Endothelial cell of umbilical vein (primary cell): ENCODE data around the gene OPCML. TPM values are rescaled to one million over a fixed set of nuclear protein-coding genes. Genes with fewer than 3 reads are reported as not detected.

ENCODE experiments used
- BruUV-seq: library from RNA; stranded (reverse); fragments of 400-500 nt; replicated peaks from 2 replicates; lab custom pipeline; 2021; lab: Mats Ljungman, UMichigan
- CTCF ChIA-PET: fragments of 300-600, 350-600 bp; sonication (Branson Sonifier 250); formaldehyde crosslinking; loops from one replicate; lab custom pipeline; 2021; ENCODE audit warnings: antibody characterized with exemption, inconsistent platforms; lab: Charles Lee
- POLR2A ChIA-PET: fragments of 300-600, 350-600 bp; sonication (Branson Sonifier 250); formaldehyde crosslinking; loops from one replicate; lab custom pipeline; 2021; ENCODE audit warnings: antibody characterized with exemption, inconsistent platforms; lab: Charles Lee
- DNase-seq: peaks from one replicate; pipeline ENCODE4 v3.0.0-alpha.2; 2011; ENCODE audit warnings: low read depth, low spot score
- FAIRE-seq: peaks from 2 replicates; lab custom pipeline; 2011; peaks lifted over from hg19 to GRCh38; lab: Jason Lieb, UNC
- H2AFZ ChIP-seq: 2 replicates; pipeline ENCODE4 v1.6.0; 2012; ENCODE audit warnings: low read depth, low read length, control low read depth, inconsistent platforms
- H3K27ac ChIP-seq: 2 replicates; pipeline ENCODE4 v1.5.1; 2011; ENCODE audit warnings: low read depth, mild to moderate bottlenecking, control low read depth, low read length, moderate library complexity; ENCODE audit not compliant: insufficient read depth
- H3K27me3 ChIP-seq, 2 experiments: 2 replicates each; pipeline versions ENCODE4 v1.6.0 to v1.6.1; 2011; ENCODE audit warnings: low read length in 2 of 2, mixed read lengths in 1 of 2; ENCODE audit not compliant: control insufficient read depth in 2 of 2, insufficient read depth in 2 of 2
- H3K36me3 ChIP-seq, 2 experiments: 2 replicates in 1 of 2; 3 replicates in 1 of 2; pipeline ENCODE4 v1.5.1; 2011; ENCODE audit warnings: low read length in 2 of 2, mild to moderate bottlenecking in 1 of 2, moderate library complexity in 1 of 2; ENCODE audit not compliant: control insufficient read depth in 2 of 2, insufficient read depth in 2 of 2; ENCODE audit errors: extremely low read depth in 1 of 2
- H3K4me1 ChIP-seq: 3 replicates; pipeline ENCODE4 v1.5.1; 2011; ENCODE audit warnings: mild to moderate bottlenecking, low read length; ENCODE audit not compliant: control insufficient read depth, insufficient read depth; ENCODE audit errors: extremely low read depth
- H3K4me2 ChIP-seq: 2 replicates; pipeline ENCODE4 v1.6.1; 2011; ENCODE audit warnings: low read length, control low read depth, mixed read lengths; ENCODE audit not compliant: insufficient read depth
- H3K4me3 ChIP-seq, 3 experiments: fragments of 200-600 bp in 1 of 3; sonication (generic), shearing (Covaris generic) in 1 of 3; replicated peaks in 1 of 3; 2 replicates each; pipeline ENCODE4 v1.5.1; 2011 to 2016; ENCODE audit warnings: control low read depth in 3 of 3, low read length in 3 of 3, mild to moderate bottlenecking in 2 of 3, inconsistent platforms in 1 of 3, low read depth in 1 of 3, moderate library complexity in 1 of 3; ENCODE audit not compliant: insufficient read depth in 1 of 3
- H3K79me2 ChIP-seq: 2 replicates; pipeline ENCODE4 v1.6.0; 2012; ENCODE audit warnings: low read length, inconsistent platforms; ENCODE audit not compliant: control insufficient read depth, insufficient read depth
- H3K9ac ChIP-seq: replicated peaks from 2 replicates; pipeline ENCODE3; 2011; ENCODE audit warnings: low read length, control low read depth; ENCODE audit not compliant: insufficient read depth; ENCODE audit errors: extremely low read depth
- H3K9me1 ChIP-seq: replicated peaks from 3 replicates; pipeline ENCODE4 v1.6.0; 2011; ENCODE audit warnings: mild to moderate bottlenecking, low read length; ENCODE audit not compliant: control insufficient read depth, insufficient read depth; ENCODE audit errors: extremely low read depth
- H3K9me3 ChIP-seq: replicated peaks from 2 replicates; pipeline ENCODE4 v1.5.1; 2012; ENCODE audit warnings: low read length, inconsistent platforms; ENCODE audit not compliant: control insufficient read depth, insufficient read depth
- H4K20me1 ChIP-seq: replicated peaks from 2 replicates; pipeline ENCODE3; 2011; ENCODE audit warnings: mild to moderate bottlenecking, low read length; ENCODE audit not compliant: control insufficient read depth, insufficient read depth; ENCODE audit errors: extremely low read depth
- CTCF ChIP-seq, 2 donors: IDR thresholded peaks; 1 replicate in 1 of 2; 2 replicates in 1 of 2; pipeline ENCODE4 v1.5.1; 2011; ENCODE audit warnings: low read length in 2 of 2, mild to moderate bottlenecking in 2 of 2, moderate library complexity in 2 of 2, control low read depth in 1 of 2, inconsistent platforms in 1 of 2, low read depth in 1 of 2; ENCODE audit not compliant: insufficient read depth in 1 of 2; ENCODE audit errors: extremely low read depth in 1 of 2
- EZH2 ChIP-seq: IDR thresholded peaks from 2 replicates; pipeline ENCODE4 v1.6.1; 2012; ENCODE audit warnings: borderline replicate concordance, low read depth, mild to moderate bottlenecking, moderate library complexity, low read length, inconsistent platforms; ENCODE audit not compliant: severe bottlenecking
- FOS ChIP-seq: IDR thresholded peaks from 2 replicates; pipeline ENCODE4 v1.6.1; 2011; ENCODE audit warnings: mild to moderate bottlenecking, low read length, moderate library complexity, borderline replicate concordance; ENCODE audit not compliant: insufficient read depth
- GATA2 ChIP-seq: IDR thresholded peaks from 2 replicates; pipeline ENCODE4 v1.7.0; 2011; ENCODE audit warnings: low read depth, mild to moderate bottlenecking, moderate library complexity, mixed read lengths, low read length; ENCODE audit not compliant: insufficient read length, insufficient read depth
- JUN ChIP-seq: IDR thresholded peaks from 2 replicates; pipeline ENCODE4 v1.6.1; 2011; ENCODE audit warnings: borderline replicate concordance, low read depth; ENCODE audit not compliant: insufficient read length, insufficient read depth
- MYC ChIP-seq: IDR thresholded peaks from one replicate; pipeline ENCODE4 v1.6.1; 2011; ENCODE audit warnings: mild to moderate bottlenecking, low read depth, low read length
- POLR2A ChIP-seq: IDR thresholded peaks from 2 replicates; pipeline ENCODE4 v1.6.1; 2012; ENCODE audit warnings: low read depth, mild to moderate bottlenecking, control low read depth, low read length
- POLR2AphosphoS5 ChIP-seq: IDR thresholded peaks from 2 replicates; pipeline ENCODE4 v1.6.1; 2012; ENCODE audit warnings: low read depth, mild to moderate bottlenecking, control low read depth, low read length, moderate library complexity; ENCODE audit not compliant: insufficient read depth
- dilution Hi-C: fragments of 300-500 bp; cut with MboI; formaldehyde crosslinking; loops from one replicate; pipeline ENCODE4 v1.15.0; 2019; ENCODE audit warnings: low sequenced_read_pairs; ENCODE audit not compliant: extremely low pct_ligation_motif_present
- intact Hi-C: fragments of 100-400 bp; cut with micrococcal nuclease; formaldehyde crosslinking; loops from one replicate; pipeline ENCODE4 v1.10.0; 2022
- polyA plus RNA-seq, 4 experiments: library from polyadenylated mRNA; depleted of rRNA in 3 of 4; stranded (reverse) in 3 of 4; unstranded in 1 of 4; fragments of >200 nt; gene quantifications; 2 replicates each; pipeline versions ENCODE4 v1.2.1 to v1.2.3, GENCODE V29; 2011 to 2012; ENCODE audit warnings: missing spikeins in 1 of 4
- total RNA-seq: library from RNA; stranded (reverse); gene quantifications from 2 replicates; pipeline ENCODE4 v1.2.3, GENCODE V29; 2021
- TF ChIP-seq, protein P1 (sequence below): IDR thresholded peaks from 2 replicates; pipeline ENCODE4 v1.6.1; 2011; ENCODE audit not compliant: insufficient read depth, insufficient read length

The OPCML gene
- total and polyA plus RNA-seq, 2 donors (not counting 3 experiments of a cell fraction or from before 2014, with no cell fraction given) = not detected

DNA sequence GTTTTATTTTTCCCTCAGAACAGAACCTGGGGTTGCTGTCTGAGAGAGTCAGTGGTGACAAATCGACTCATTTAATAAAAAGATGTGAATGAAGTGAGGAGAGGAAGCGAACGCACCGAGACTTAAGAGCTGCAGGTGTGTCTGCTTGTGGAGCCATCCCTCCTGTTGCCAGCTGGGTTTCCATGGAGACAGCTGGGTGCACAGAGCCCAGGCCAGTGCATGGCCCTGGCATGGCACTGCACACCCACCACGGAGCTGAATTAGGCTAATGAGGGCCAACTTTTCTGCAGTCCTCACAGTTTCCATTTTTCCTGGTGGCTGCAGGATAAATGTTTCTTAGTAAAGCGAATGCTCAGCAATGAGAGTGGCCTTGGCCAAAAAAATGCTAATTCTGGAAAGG lies 750.2 kb downstream of the OPCML start:
- H3K27me3 ChIP-seq = no peaks in the 10 kb centered on the region
- no peaks in the 10 kb centered on the region for H3K4me1 ChIP-seq
- no peak overlapping the region for H3K9ac ChIP-seq
- no peaks in the 10 kb centered on the region for H4K20me1 ChIP-seq
- no peak overlapping the region for H3K4me3 ChIP-seq
- DNase-seq (no peak), FAIRE-seq (no peak)
- dilution Hi-C loops (no loop called here), intact Hi-C loops (no loop called here)
- no peaks in the 10 kb centered on the region for H3K9me1 ChIP-seq
- POLR2A ChIA-PET = no interaction called here
- no peaks in the 10 kb centered on the region for H3K9me3 ChIP-seq
- TF ChIP-seq POLR2A (no peak), POLR2AphosphoS5 (no peak), JUN (no peak), CTCF (IDR thresholded peaks at IDR 0.05; ENCODE audit: extremely low read depth in 1 of 2, insufficient read depth in 1 of 2, low read depth in 1 of 2, low read length in 2 of 2) (no peak), GATA2 (no peak), MYC (no peak), FOS (no peak), EZH2 (no peak)
- TF ChIP-seq, protein P1, sequence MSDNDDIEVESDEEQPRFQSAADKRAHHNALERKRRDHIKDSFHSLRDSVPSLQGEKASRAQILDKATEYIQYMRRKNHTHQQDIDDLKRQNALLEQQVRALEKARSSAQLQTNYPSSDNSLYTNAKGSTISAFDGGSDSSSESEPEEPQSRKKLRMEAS = no peak
- CTCF ChIA-PET = no interaction called here
- no peak overlapping the region for H3K4me2 ChIP-seq
- H3K36me3 ChIP-seq = no peaks in the 10 kb centered on the region
- no TSS peak for BruUV-seq
- no peak overlapping the region for H3K27ac ChIP-seq
- H3K79me2 ChIP-seq = no peaks in the 10 kb centered on the region
- H2AFZ ChIP-seq = no peak overlapping the region
